K562 treated with DMSO at 1 percent for 24 hours (cell line): ENCODE data around the gene ZNF283. TPM values are rescaled to one million over a fixed set of nuclear protein-coding genes. Genes with fewer than 3 reads are reported as not detected.

ENCODE experiments used
- total RNA-seq: library from RNA; unstranded; fragments of 300-600 nt; gene quantifications from 2 replicates; pipeline ENCODE4 v1.2.3, GENCODE V29; 2022; ENCODE audit warnings: low read depth; ENCODE audit not compliant: insufficient read depth

The ZNF283 gene
- 2.8 and 4.5 TPM in 2 replicates for total RNA-seq

GRCh38 chr19:43826787-43827754 is at the start of gene ZNF283:
ZNF283 (plus strand) TSS chr19:43827321; CDS start chr19:43833505, 6,184 bp downstream.

GRCh38 chr19:43780706-43781525 is 46.2 kb upstream of the ZNF283 start, which contains the start of gene KCNN4:
KCNN4 (minus strand) TSS chr19:43780973; CDS start chr19:43780861, 112 bp downstream.

DNA sequence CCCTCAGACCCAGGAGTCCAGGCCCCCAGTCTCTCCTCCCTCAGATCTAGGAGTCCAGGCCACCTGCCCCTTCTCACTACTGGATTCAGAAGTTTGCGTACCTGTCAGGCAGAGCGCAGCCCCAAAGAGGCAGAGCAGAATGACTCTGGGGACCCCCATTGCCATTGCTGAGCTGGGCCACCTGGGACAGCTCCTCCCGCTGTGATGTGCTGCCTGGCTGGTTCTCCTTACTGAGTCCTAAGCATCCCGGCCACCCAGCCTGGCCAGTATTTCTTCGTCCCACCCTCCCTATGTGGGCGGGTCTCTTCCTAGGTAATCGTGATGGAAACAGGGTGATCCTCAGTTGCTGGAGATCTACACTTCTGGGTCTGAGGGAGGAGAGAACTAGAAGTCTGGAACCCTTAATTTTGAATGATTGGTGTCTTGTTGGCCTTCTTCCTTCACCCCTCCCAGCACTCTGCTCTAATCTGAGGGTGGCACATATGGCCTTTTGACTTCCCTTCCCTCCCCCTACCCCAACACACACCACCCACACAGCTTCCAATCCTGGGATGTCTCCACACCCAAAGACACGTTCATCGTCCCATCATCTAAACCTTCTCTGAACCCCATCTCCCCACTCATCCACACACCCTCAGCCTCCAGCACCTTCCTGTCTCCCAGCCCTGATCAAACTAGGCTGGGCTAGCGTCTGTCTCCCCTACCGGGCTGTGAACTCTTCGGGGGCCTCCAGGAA is 24.7 kb upstream of the ZNF283 start, which contains the start of gene LYPD5:
LYPD5 (minus strand) TSS at position 232 of the 736 bp plus-strand sequence; CDS start at position 165, 67 bp downstream.

DNA sequence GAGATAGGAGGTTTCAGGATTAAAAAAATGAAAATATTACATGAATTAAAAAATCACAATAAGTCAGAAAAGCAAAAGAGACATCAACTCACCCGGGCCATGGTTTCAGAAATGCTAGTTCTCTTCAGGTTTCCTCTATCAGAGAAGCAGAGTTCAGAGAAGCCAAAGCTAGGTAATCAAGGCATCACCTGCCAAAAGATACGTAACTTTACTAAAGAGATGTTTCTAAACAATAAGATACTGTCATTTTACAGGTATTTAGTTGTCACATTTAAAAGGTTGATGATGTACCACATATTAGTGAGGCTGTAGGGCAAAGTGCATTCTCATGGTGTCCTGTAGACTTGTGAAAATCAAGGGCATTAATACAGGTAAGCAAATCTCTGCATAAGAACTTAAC is 56.7 kb downstream of the ZNF283 start, which contains the start of gene ZNF404:
ZNF404 (minus strand) TSS at position 101 of the 400 bp plus-strand sequence.

Other genes starting within 250 kb of the ZNF283 start
- 5.8 and 6.6 TPM in 2 replicates for gene IRGQ, start 231.2 kb upstream of the ZNF283 start, total RNA-seq
- 15.1 and 23.4 TPM in 2 replicates for gene ZNF576, start 230.7 kb upstream of the ZNF283 start, total RNA-seq
- 0.58 and 0.60 TPM in 2 replicates for gene SRRM5, start 215.2 kb upstream of the ZNF283 start, total RNA-seq
- gene ZNF428, start 207.7 kb upstream of the ZNF283 start, total RNA-seq: 82.2 and 85.2 TPM in 2 replicates
- 5.5 and 7.5 TPM in 2 replicates for gene CADM4, start 187.5 kb upstream of the ZNF283 start, total RNA-seq
- 29.6 and 32.2 TPM in 2 replicates for gene PLAUR, start 157.2 kb upstream of the ZNF283 start, total RNA-seq
- not detected in 2 replicates for gene IRGC, start 111.2 kb upstream of the ZNF283 start, total RNA-seq
- 35.8 and 36.2 TPM in 2 replicates for gene SMG9, start 72.4 kb upstream of the ZNF283 start, total RNA-seq
- gene KCNN4, start 46.3 kb upstream of the ZNF283 start, total RNA-seq: 9.6 and 13.3 TPM in 2 replicates
- 0.42 and 0.65 TPM in 2 replicates for gene LYPD5, start 24.9 kb upstream of the ZNF283 start, total RNA-seq
- 0.95 and 3.1 TPM in 2 replicates for gene ZNF404, start 56.6 kb downstream of the ZNF283 start, total RNA-seq
- 3.9 and 6.3 TPM in 2 replicates for gene ZNF45, start 108.0 kb downstream of the ZNF283 start, total RNA-seq
- gene ZNF221, start 123.9 kb downstream of the ZNF283 start, total RNA-seq: 0.38 and 0.61 TPM in 2 replicates
- gene ZNF155, start 156.9 kb downstream of the ZNF283 start, total RNA-seq: 0.46 TPM in 1 of 2 replicates, not detected in the other
- gene ZNF230, start 175.6 kb downstream of the ZNF283 start, total RNA-seq: 0.96 and 1.4 TPM in 2 replicates
- gene ZNF222, start 198.1 kb downstream of the ZNF283 start, total RNA-seq: 2.1 and 3.5 TPM in 2 replicates
- gene ZNF223, start 224.7 kb downstream of the ZNF283 start, total RNA-seq: 1.5 and 1.6 TPM in 2 replicates
- 0.27 TPM in 1 of 2 replicates, not detected in the other for gene ZNF284, start 244.8 kb downstream of the ZNF283 start, total RNA-seq